Neural progenitor cell (in vitro differentiated cells): ENCODE data around the gene PLA2G1B. TPM values are rescaled to one million over a fixed set of nuclear protein-coding genes. Genes with fewer than 3 reads are reported as not detected.
"Not testable (repeated sequence)": the region's sequence is repeated elsewhere in the genome, so short reads cannot be mapped to it uniquely, and the experiment has no call there.

Experiments
- DNase-seq: peaks from one replicate; pipeline ENCODE4 v3.0.0-alpha.2; 2016; ENCODE audit warnings: low spot score
- H2AFZ ChIP-seq: fragments of 200-600 bp; sonication (generic); replicated peaks from 2 replicates; pipeline ENCODE4 v1.6.1; 2016; ENCODE audit warnings: antibody characterized with exemption
- H3F3A ChIP-seq: fragments of 200-600 bp; sonication (generic); 2 replicates; pipeline ENCODE4 v1.6.1; 2016; ENCODE audit warnings: antibody characterized with exemption, low read depth
- H3K27ac ChIP-seq: fragments of 200-600 bp; sonication (generic); 2 replicates; pipeline ENCODE4 v1.5.1; 2016; ENCODE audit warnings: mild to moderate bottlenecking
- H3K27me3 ChIP-seq: fragments of 200-600 bp; sonication (generic); 2 replicates; pipeline ENCODE4 v1.6.1; 2016; ENCODE audit warnings: mild to moderate bottlenecking, moderate library complexity
- H3K36me3 ChIP-seq: fragments of 200-600 bp; sonication (generic); 2 replicates; pipeline ENCODE4 v1.5.1; 2016
- H3K4me1 ChIP-seq: fragments of 200-600 bp; sonication (generic); 2 replicates; pipeline ENCODE4 v1.6.1; 2016; ENCODE audit warnings: mixed run types
- H3K4me2 ChIP-seq: fragments of 200-600 bp; sonication (generic); 2 replicates; pipeline ENCODE4 v1.6.1; 2016
- H3K4me3 ChIP-seq: fragments of 200-600 bp; sonication (generic); 2 replicates; pipeline ENCODE4 v1.5.1; 2016
- H3K79me2 ChIP-seq: fragments of 200-600 bp; sonication (generic); 2 replicates; pipeline ENCODE4 v1.6.1; 2016; ENCODE audit warnings: low read depth
- H3K9ac ChIP-seq: fragments of 200-600 bp; sonication (generic); 2 replicates; pipeline ENCODE4 v1.6.1; 2016
- H3K9me3 ChIP-seq: fragments of 200-600 bp; sonication (generic); 2 replicates; pipeline ENCODE4 v1.5.1; 2016; ENCODE audit warnings: low read depth
- H4K20me1 ChIP-seq: fragments of 200-600 bp; sonication (generic); 2 replicates; pipeline ENCODE4 v1.6.1; 2016; ENCODE audit warnings: low read depth
- H3K27ac Mint-ChIP-seq: 3 replicates; pipeline ENCODE4 v1.8.0; 2021; ENCODE audit warnings: mixed read lengths
- H3K27me3 Mint-ChIP-seq: 2 replicates; pipeline ENCODE4 v1.8.0; 2022; ENCODE audit warnings: low read depth, mild to moderate bottlenecking, inconsistent platforms, moderate library complexity, mixed read lengths; ENCODE audit not compliant: insufficient read depth
- H3K36me3 Mint-ChIP-seq: 3 replicates; pipeline ENCODE4 v1.8.0; 2021; ENCODE audit warnings: mixed read lengths
- H3K4me1 Mint-ChIP-seq: 3 replicates; pipeline ENCODE4 v1.8.0; 2021; ENCODE audit warnings: mixed read lengths
- H3K4me3 Mint-ChIP-seq: 3 replicates; pipeline ENCODE4 v1.8.0; 2021; ENCODE audit warnings: mild to moderate bottlenecking, moderate library complexity, mixed read lengths
- H3K9me3 Mint-ChIP-seq: 3 replicates; pipeline ENCODE4 v1.8.0; 2020; ENCODE audit warnings: mixed read lengths
- EZH2 ChIP-seq: fragments of 200-600 bp; sonication (generic); IDR thresholded peaks from 2 replicates; pipeline ENCODE4 v1.6.1; 2017; ENCODE audit warnings: antibody characterized with exemption, mild to moderate bottlenecking, moderate library complexity
- EZH2phosphoT487 ChIP-seq: fragments of 200-600 bp; sonication (generic); IDR thresholded peaks from 2 replicates; pipeline ENCODE4 v1.6.1; 2017; ENCODE audit warnings: antibody characterized with exemption
- total RNA-seq: library from RNA; depleted of rRNA; stranded (reverse); fragments of >200 nt; gene quantifications from 2 replicates; pipeline ENCODE4 v1.2.3, GENCODE V29; 2015; ENCODE audit warnings: low replicate concordance
- TF ChIP-seq, protein P1 (sequence below): fragments of 200-600 bp; sonication (generic); IDR thresholded peaks from 2 replicates; pipeline ENCODE4 v1.5.1; 2017; ENCODE audit warnings: antibody characterized with exemption, mild to moderate bottlenecking

Gene PLA2G1B
- total RNA-seq, 1 donor from 2014 or later: not detected

DNA sequence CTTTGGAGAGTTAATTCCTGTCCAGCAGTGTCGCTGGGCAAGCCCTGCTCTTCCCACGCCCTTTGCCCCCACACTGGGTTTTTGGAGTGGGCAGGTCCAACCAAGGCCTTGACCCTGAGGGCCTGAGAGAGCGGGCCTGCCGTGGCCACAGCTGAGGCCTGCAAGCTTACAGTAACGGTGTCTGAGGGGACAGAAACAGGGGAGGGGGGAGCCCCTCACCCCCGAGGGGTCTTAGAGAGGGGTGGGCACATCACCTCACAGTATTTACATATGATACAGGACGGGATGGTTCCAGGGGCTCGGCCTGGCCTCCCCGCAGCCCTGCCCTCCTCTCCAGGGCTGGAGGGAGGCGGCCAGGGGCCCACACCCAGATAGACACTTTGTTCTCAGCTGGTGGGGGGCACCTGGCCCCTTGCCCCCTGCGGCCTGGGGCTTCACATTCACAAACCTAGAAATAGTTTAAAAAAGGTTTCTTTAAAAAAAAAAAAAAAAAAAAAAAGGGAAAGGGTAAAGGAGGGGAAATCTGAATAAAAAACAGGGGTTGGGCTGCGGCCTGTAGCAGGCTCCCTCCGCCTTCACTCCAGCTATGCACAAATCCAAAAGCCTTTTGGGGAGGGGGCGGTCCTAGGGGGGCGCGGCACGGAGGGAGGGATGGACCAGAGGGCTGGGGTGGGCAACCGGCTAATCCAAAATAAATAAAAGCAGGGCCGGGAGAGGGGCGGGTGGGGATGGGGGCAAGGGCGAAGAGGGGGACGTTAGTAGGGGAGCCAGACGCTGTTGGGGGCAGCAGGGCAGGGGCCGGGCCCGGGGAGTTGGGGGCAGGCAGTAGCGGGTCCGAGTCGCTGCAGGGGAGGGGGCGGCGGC is 14.8 kb upstream of the PLA2G1B start:
- no peak for DNase-seq
- TF ChIP-seq EZH2phosphoT487 (no peak), EZH2 (no peak)
- TF ChIP-seq, protein P1, sequence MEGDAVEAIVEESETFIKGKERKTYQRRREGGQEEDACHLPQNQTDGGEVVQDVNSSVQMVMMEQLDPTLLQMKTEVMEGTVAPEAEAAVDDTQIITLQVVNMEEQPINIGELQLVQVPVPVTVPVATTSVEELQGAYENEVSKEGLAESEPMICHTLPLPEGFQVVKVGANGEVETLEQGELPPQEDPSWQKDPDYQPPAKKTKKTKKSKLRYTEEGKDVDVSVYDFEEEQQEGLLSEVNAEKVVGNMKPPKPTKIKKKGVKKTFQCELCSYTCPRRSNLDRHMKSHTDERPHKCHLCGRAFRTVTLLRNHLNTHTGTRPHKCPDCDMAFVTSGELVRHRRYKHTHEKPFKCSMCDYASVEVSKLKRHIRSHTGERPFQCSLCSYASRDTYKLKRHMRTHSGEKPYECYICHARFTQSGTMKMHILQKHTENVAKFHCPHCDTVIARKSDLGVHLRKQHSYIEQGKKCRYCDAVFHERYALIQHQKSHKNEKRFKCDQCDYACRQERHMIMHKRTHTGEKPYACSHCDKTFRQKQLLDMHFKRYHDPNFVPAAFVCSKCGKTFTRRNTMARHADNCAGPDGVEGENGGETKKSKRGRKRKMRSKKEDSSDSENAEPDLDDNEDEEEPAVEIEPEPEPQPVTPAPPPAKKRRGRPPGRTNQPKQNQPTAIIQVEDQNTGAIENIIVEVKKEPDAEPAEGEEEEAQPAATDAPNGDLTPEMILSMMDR: no peak
- H3K9me3 Mint-ChIP-seq: peaks cover 15% of the 10 kb centered on the region
- Histone ChIP-seq H3K36me3 (no peaks in the 10 kb centered on the region), H3K27ac (peak overlapping the region; percentile 8), H4K20me1 (peaks cover 3% of the 10 kb centered on the region), H3K4me1 (no peaks in the 10 kb centered on the region), H3K4me2 (no peak overlapping the region), H2AFZ (no peak overlapping the region), H3K9ac (no peak overlapping the region), H3K4me3 (no peak overlapping the region), H3K9me3 (peaks cover 6% of the 10 kb centered on the region), H3K27me3 (no peaks in the 10 kb centered on the region), H3K79me2 (no peaks in the 10 kb centered on the region), H3F3A (peaks cover 31% of the 10 kb centered on the region)
- peak overlapping the region; percentile 90 for H3K27ac Mint-ChIP-seq
- H3K4me1 Mint-ChIP-seq: peaks cover 19% of the 10 kb centered on the region
- H3K27me3 Mint-ChIP-seq: peaks cover 12% of the 10 kb centered on the region
- no peak overlapping the region for H3K4me3 Mint-ChIP-seq
- peaks cover 22% of the 10 kb centered on the region for H3K36me3 Mint-ChIP-seq

DNA sequence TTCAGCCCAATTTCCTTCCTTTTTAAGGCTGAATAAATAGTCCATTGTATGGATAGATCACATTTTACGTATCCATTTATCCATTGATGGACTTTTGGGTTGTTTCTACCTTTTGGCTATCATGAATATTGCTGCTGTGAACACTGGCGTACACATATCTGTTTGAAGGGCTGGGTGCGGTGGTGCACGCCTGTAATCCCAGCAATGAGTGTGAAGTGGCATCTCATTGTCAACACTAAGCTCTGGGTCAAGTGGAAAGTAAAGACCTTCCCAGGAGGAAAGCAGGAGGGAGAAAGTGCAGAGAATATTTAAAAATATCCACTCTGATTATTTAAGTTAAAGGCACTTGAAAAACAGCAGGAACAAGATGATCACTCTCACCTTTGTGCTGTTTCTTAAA is 11.7 kb upstream of the PLA2G1B start:
- Mint-ChIP-seq H3K27ac (no peak overlapping the region), H3K4me3 (peak overlapping the region; percentile 24), H3K4me1 (peaks cover 19% of the 10 kb centered on the region), H3K9me3 (peaks cover 31% of the 10 kb centered on the region), H3K27me3 (peaks cover 12% of the 10 kb centered on the region), H3K36me3 (peaks cover 19% of the 10 kb centered on the region)
- H3K79me2 ChIP-seq: no peaks in the 10 kb centered on the region
- peaks cover 8% of the 10 kb centered on the region for H3K9me3 ChIP-seq
- H3K4me2 ChIP-seq: no peak overlapping the region
- H3K27ac ChIP-seq: no peak overlapping the region
- no peak overlapping the region for H2AFZ ChIP-seq
- TF ChIP-seq, protein P1: no peak
- TF ChIP-seq EZH2phosphoT487: no peak
- TF ChIP-seq EZH2: no peak
- no peaks in the 10 kb centered on the region for H3K4me1 ChIP-seq
- no peaks in the 10 kb centered on the region for H3K36me3 ChIP-seq
- H4K20me1 ChIP-seq: peaks cover 3% of the 10 kb centered on the region
- no peak overlapping the region for H3K4me3 ChIP-seq
- no peak for DNase-seq
- H3K9ac ChIP-seq: no peak overlapping the region
- H3K27me3 ChIP-seq: no peaks in the 10 kb centered on the region
- peaks cover 29% of the 10 kb centered on the region for H3F3A ChIP-seq

DNA sequence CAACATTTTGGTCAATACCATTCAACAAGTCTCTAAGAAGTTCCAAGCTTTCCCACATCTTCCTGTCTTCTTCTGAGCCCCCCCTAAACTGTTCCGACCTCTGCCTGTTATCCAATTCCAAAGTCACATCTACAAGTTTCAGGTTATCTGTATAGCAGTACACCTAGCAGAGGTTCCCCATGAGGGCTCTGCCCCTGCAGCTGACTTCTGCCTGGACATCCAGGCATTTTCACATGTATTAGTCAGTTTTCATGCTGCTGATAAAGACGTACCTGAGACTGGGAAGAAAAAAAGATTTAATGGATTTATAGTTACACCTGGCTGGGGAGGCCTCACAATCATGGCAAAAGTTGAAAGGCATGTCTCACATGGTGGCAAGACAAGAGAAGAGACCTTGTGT is 10.2 kb upstream of the PLA2G1B start:
- no peaks in the 10 kb centered on the region for H3K79me2 ChIP-seq
- no peak overlapping the region for H3K9ac ChIP-seq
- no peak overlapping the region for H2AFZ ChIP-seq
- H3K4me1 ChIP-seq: no peaks in the 10 kb centered on the region
- no peaks in the 10 kb centered on the region for H3K36me3 ChIP-seq
- Mint-ChIP-seq H3K4me1 (peaks cover 11% of the 10 kb centered on the region), H3K27me3 (peaks cover 12% of the 10 kb centered on the region), H3K27ac (no peak overlapping the region), H3K9me3 (peaks cover 31% of the 10 kb centered on the region), H3K4me3 (no peak overlapping the region), H3K36me3 (peaks cover 11% of the 10 kb centered on the region)
- H3K4me2 ChIP-seq: no peak overlapping the region
- H4K20me1 ChIP-seq: no peaks in the 10 kb centered on the region
- TF ChIP-seq EZH2: no peak
- TF ChIP-seq, protein P1: no peak
- no peak for TF ChIP-seq EZH2phosphoT487
- H3K9me3 ChIP-seq: peaks cover 8% of the 10 kb centered on the region
- no peak overlapping the region for H3K27ac ChIP-seq
- H3F3A ChIP-seq: peaks cover 18% of the 10 kb centered on the region
- no peaks in the 10 kb centered on the region for H3K27me3 ChIP-seq
- H3K4me3 ChIP-seq: no peak overlapping the region
- no peak for DNase-seq

DNA sequence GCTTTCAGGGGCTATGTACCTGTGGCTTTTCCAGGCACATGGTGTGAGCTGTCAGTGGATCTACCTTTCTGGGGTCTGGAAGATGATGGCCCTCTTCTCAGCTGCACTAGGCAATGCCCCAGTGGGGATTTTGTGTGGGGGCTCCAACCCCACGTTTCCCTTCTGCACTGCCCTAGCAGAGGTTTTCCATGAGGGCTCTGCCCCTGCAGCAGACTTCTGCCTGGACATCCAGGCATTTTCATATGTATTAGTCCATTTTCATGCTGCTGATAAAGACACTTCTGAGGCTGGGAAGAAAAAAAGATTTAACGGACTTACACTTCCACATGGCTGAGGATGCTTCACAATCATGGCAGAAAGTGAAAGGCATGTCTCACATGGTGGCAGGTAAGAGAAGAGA is 8.8 kb upstream of the PLA2G1B start:
- H3K27ac ChIP-seq, H3K36me3 ChIP-seq, H3K9me3 ChIP-seq, H3K9ac ChIP-seq, H4K20me1 ChIP-seq, DNase-seq, H3K4me3 ChIP-seq, H3K4me1 Mint-ChIP-seq, H3K4me3 Mint-ChIP-seq, H2AFZ ChIP-seq, H3K36me3 Mint-ChIP-seq, H3K27me3 ChIP-seq, H3K4me1 ChIP-seq, H3K4me2 ChIP-seq, H3K79me2 ChIP-seq, H3K27ac Mint-ChIP-seq: not testable (repeated sequence)
- Mint-ChIP-seq H3K27me3 (peaks cover 12% of the 10 kb centered on the region), H3K9me3 (peaks cover 31% of the 10 kb centered on the region)
- H3F3A ChIP-seq: peaks cover 11% of the 10 kb centered on the region
